HTR-8/SVneo (cell line): ENCODE measurements around the gene TCEA2.
A peak's percentile ranks its signal among the peaks of the same experiment; 100 is the strongest.

Experiments
- DNase-seq: peaks from one replicate; pipeline ENCODE4 v3.0.0; 2011; ENCODE audit warnings: low spot score, mixed read lengths; ENCODE audit not compliant: insufficient read length
- FAIRE-seq: peaks from 2 replicates; lab custom pipeline; 2011; peaks lifted over from hg19 to GRCh38; lab: Jason Lieb, UNC

TCEA2 gene

GRCh38 chr20:64035066-64035932 lies 27.7 kb upstream of the TCEA2 start:
- DNase-seq (no peak), FAIRE-seq (no peak)

GRCh38 chr20:64035933-64036345 lies 27.1 kb upstream of the TCEA2 start, which contains the start of gene C20orf204:
Gene C20orf204, plus strand, starts transcription at chr20:64036182. Its CDS starts 142 bp downstream, at chr20:64036324.
- FAIRE-seq, result no peak
- DNase-seq, result no peak

GRCh38 chr20:64036346-64037198 lies 26.4 kb upstream of the TCEA2 start:
- FAIRE-seq (no peak), DNase-seq (no peak)

GRCh38 chr20:64037199-64037497 lies 25.9 kb upstream of the TCEA2 start:
- DNase-seq (no peak), FAIRE-seq (no peak)

GRCh38 chr20:64037498-64038213 lies 25.3 kb upstream of the TCEA2 start:
- FAIRE-seq (peak; percentile 4), DNase-seq (no peak)

GRCh38 chr20:64038224-64038564 lies 24.8 kb upstream of the TCEA2 start:
- FAIRE-seq (no peak), DNase-seq (no peak)

- DNase-seq, result peak; percentile 97
- FAIRE-seq, result peak; percentile 91
Observed at GRCh38 chr20:64038565-64039292, 24.3 kb upstream of the TCEA2 start.

GRCh38 chr20:64039293-64040160 lies 23.5 kb upstream of the TCEA2 start:
- no peak for DNase-seq

GRCh38 chr20:64040231-64041039 lies 22.6 kb upstream of the TCEA2 start:
- peak; percentile 23 for FAIRE-seq
- DNase-seq, result no peak

More at GRCh38 chr20:64039293-64040160, 23.5 kb upstream of the TCEA2 start:
- FAIRE-seq, result no peak

GRCh38 chr20:64041040-64041780 lies 21.8 kb upstream of the TCEA2 start:
- no peak for DNase-seq
- FAIRE-seq, result no peak

GRCh38 chr20:64041781-64042053 lies 21.3 kb upstream of the TCEA2 start:
- DNase-seq (no peak), FAIRE-seq (no peak)

- FAIRE-seq (peak; percentile 40), DNase-seq (no peak)
Observed at GRCh38 chr20:64042054-64042781, 20.8 kb upstream of the TCEA2 start.

- FAIRE-seq, result no peak
- no peak for DNase-seq
Observed at GRCh38 chr20:64043768-64044167, 19.2 kb upstream of the TCEA2 start.

- DNase-seq (peak; percentile 94), FAIRE-seq (peak; percentile 96)
Observed at GRCh38 chr20:64044484-64045247, 18.3 kb upstream of the TCEA2 start.

GRCh38 chr20:64045346-64046011 lies 17.5 kb upstream of the TCEA2 start:
- peak; percentile 92 for FAIRE-seq
- no peak for DNase-seq

GRCh38 chr20:64047046-64047389 lies 16.0 kb upstream of the TCEA2 start:
- peak; percentile 76 for FAIRE-seq
- DNase-seq, result no peak
